Mesenteric fat pad (tissue), 1 donor: Measurements from ENCODE around the gene FRMD4B. TPM values are rescaled to one million over a fixed set of nuclear protein-coding genes. Genes with fewer than 3 reads are reported as not detected.

Experiments used
- DNase-seq: peaks from one replicate; pipeline ENCODE4 v3.0.0-alpha.2; 2020; ENCODE audit warnings: low spot score
- total RNA-seq: library from RNA; stranded (reverse); fragmentation: NEBNext Ultra II Directional; extraction: Animal tissue kit (Norgen Biotek cat#: 25700); gene quantifications from one replicate; pipeline ENCODE4 v1.2.1, GENCODE V29; 2021
- donor health status: DM: yes; HTN: yes; CAD: no.

FRMD4B gene
- total RNA-seq, 1 donor from 2014 or later: 30.5 TPM

- DNase-seq: no peak
These were observed 248.5 kb downstream of the FRMD4B start for GRCh38 chr3:69137412-69137811.

- DNase-seq: no peak
These were observed 248.9 kb downstream of the FRMD4B start for GRCh38 chr3:69137005-69137404.

- no peak for DNase-seq
These were observed 255.2 kb downstream of the FRMD4B start for GRCh38 chr3:69130689-69131088.

- no peak for DNase-seq
These were observed 256.4 kb downstream of the FRMD4B start for GRCh38 chr3:69129531-69129930.

- DNase-seq: no peak
These were observed 257.4 kb downstream of the FRMD4B start for GRCh38 chr3:69128509-69128908.

GRCh38 chr3:69126999-69127398 lies 258.9 kb downstream of the FRMD4B start:
- DNase-seq: no peak

- DNase-seq: no peak
These were observed 259.7 kb downstream of the FRMD4B start for GRCh38 chr3:69126216-69126615.

GRCh38 chr3:69122403-69122802 lies 263.5 kb downstream of the FRMD4B start, which contains the start of gene LMOD3:
Gene LMOD3, minus strand, starts transcription at chr3:69122595. Its CDS starts 209 bp downstream, at chr3:69122386.
- DNase-seq: no peak

- DNase-seq: no peak
These were observed 263.9 kb downstream of the FRMD4B start for GRCh38 chr3:69121950-69122349.

GRCh38 chr3:69121513-69121912 lies 264.4 kb downstream of the FRMD4B start:
- no peak for DNase-seq

GRCh38 chr3:69120879-69121464 lies 264.9 kb downstream of the FRMD4B start:
- no peak for DNase-seq
